GM13977 (cell line): ENCODE measurements around the gene PLRG1.

Experiments used
- DNase-seq: peaks from one replicate; pipeline ENCODE4 v3.0.0; 2012; ENCODE audit warnings: low spot score
- in situ Hi-C: fragments of 300-500 bp; cut with MboI; formaldehyde crosslinking; loops from one replicate; pipeline ENCODE4 v1.12.0; 2022; ENCODE audit warnings: low sequenced_read_pairs, low pct_unique_long_range_greater_than_20kb, mixed read lengths, inconsistent platforms; ENCODE audit not compliant: unreplicated experiment
- TF ChIP-seq, protein P1 (sequence below): IDR thresholded peaks from 2 replicates; pipeline ENCODE4 v1.5.1; 2012; ENCODE audit warnings: mild to moderate bottlenecking, control low read depth; ENCODE audit not compliant: insufficient read depth; ENCODE audit errors: extremely low read depth, missing control alignments

PLRG1 gene

DNA sequence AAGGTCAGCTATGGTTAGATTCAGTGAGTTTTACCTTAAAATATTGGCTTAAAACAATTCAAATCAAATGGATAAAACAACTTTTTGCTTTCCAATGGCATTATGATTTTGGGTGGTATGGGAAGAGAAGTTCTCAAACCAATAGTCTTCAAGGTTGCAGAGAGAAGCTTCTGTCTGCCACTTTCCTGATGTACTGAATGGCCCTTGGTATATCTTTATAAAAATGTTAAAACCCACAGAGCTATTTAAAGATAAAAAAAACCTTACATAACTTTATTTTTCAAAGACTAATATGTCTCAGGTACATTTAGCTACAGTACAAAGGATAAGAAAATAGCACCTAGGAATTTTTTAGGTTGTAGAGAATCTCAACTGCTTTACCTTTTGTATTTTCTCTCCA is 33.5 kb upstream of the PLRG1 start:
- in situ Hi-C loops, result no loop called here
- no peak for DNase-seq
- TF ChIP-seq, protein P1, sequence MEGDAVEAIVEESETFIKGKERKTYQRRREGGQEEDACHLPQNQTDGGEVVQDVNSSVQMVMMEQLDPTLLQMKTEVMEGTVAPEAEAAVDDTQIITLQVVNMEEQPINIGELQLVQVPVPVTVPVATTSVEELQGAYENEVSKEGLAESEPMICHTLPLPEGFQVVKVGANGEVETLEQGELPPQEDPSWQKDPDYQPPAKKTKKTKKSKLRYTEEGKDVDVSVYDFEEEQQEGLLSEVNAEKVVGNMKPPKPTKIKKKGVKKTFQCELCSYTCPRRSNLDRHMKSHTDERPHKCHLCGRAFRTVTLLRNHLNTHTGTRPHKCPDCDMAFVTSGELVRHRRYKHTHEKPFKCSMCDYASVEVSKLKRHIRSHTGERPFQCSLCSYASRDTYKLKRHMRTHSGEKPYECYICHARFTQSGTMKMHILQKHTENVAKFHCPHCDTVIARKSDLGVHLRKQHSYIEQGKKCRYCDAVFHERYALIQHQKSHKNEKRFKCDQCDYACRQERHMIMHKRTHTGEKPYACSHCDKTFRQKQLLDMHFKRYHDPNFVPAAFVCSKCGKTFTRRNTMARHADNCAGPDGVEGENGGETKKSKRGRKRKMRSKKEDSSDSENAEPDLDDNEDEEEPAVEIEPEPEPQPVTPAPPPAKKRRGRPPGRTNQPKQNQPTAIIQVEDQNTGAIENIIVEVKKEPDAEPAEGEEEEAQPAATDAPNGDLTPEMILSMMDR, result no peak

DNA sequence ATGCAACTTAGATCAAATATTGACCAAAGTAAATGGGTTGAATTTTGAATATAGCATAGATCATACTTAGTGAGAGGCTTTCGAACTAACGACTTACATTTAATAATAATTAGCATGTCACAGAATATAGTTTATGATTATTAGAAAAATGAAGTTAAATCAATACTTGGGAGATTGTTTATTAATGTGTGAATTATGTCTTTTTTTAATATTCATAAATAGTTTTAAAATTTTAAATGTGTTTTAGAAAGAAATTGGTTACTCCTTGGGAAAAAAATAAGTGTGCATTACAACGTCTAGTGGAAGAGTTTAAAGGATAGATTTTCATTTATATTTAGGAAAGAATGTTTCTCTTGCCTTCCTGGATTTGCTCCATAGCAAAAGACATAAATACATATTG is 33.0 kb upstream of the PLRG1 start:
- in situ Hi-C loops, result no loop called here
- TF ChIP-seq, protein P1, result no peak
- no peak for DNase-seq

- in situ Hi-C loops, result no loop called here
- TF ChIP-seq, protein P1, result no peak
- no peak for DNase-seq
These were observed 32.5 kb upstream of the PLRG1 start for GRCh38 chr4:154582723-154583122.

GRCh38 chr4:154579927-154580326 is 29.7 kb upstream of the PLRG1 start:
- TF ChIP-seq, protein P1, result no peak
- in situ Hi-C loops, result no loop called here
- no peak for DNase-seq

GRCh38 chr4:154578919-154579318 is 28.7 kb upstream of the PLRG1 start:
- in situ Hi-C loops, result no loop called here
- TF ChIP-seq, protein P1, result no peak
- no peak for DNase-seq

DNA sequence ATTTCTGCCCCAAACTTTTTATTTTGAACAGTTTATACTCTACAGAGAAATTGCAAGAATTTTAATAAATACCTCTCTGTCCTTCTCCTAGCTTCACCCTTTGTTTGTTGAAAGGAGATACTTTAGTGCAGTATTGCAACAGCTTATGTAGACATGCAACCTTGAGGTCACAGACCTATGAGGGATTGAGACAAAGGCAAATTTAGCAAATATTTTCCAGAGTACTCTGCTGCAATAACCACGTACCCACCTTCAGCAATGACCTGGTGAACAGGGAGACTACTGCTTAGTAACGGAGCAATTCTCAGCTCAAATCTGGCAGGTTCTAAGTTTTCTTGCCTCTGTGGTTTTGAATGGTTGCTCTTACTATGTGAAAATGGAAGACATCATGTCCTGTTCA is 27.1 kb upstream of the PLRG1 start:
- in situ Hi-C loops, result no loop called here
- no peak for DNase-seq
- TF ChIP-seq, protein P1, result no peak

DNA sequence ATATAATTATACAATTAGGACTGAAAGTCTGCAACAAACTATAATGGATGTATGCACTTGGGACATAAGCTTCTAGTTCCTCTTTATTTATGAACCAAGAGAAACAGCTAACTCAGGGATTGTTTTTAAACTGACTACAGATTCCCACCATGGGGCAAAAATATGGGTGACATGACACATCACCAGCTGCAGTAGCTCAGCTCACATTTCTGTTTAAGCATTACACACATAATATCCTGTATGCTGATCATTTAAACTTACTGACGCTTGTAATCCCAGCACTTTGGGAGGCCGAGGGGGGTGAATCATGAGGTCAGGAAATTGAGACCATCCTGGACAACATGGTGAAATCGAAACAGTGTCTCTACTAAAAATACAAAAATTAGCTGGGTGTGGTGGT is 24.1 kb upstream of the PLRG1 start:
- TF ChIP-seq, protein P1, result no peak
- no peak for DNase-seq
- in situ Hi-C loops, result no loop called here
